ENCODE measurements around the gene CCDC93.

CCDC93 gene

GRCh38 chr2:117989854-117990438, 23.9 kb downstream of the CCDC93 start:
- ChIA-PET POLR2A (no interaction called here), CTCF (interaction anchor here (0.6 to 10.3 kb wide), 9 partner anchors 11 to 891 kb away, joined by 3 to 211 read pairs (median 3); partner anchors contain the start of gene DDX18)
- TF ChIP-seq, protein P1, sequence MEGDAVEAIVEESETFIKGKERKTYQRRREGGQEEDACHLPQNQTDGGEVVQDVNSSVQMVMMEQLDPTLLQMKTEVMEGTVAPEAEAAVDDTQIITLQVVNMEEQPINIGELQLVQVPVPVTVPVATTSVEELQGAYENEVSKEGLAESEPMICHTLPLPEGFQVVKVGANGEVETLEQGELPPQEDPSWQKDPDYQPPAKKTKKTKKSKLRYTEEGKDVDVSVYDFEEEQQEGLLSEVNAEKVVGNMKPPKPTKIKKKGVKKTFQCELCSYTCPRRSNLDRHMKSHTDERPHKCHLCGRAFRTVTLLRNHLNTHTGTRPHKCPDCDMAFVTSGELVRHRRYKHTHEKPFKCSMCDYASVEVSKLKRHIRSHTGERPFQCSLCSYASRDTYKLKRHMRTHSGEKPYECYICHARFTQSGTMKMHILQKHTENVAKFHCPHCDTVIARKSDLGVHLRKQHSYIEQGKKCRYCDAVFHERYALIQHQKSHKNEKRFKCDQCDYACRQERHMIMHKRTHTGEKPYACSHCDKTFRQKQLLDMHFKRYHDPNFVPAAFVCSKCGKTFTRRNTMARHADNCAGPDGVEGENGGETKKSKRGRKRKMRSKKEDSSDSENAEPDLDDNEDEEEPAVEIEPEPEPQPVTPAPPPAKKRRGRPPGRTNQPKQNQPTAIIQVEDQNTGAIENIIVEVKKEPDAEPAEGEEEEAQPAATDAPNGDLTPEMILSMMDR (IDR thresholded peaks at IDR 0.05; ENCODE audit: insufficient read depth, low read length, missing control alignments) = no peak
- DNase-seq (ENCODE audit: low read depth, low spot score) = no peak
- no peak overlapping the region for H3K4me3 ChIP-seq (ENCODE audit: low read depth, low read length)

GRCh38 chr2:117987121-117987520, 26.7 kb downstream of the CCDC93 start:
- ChIA-PET POLR2A (no interaction called here), CTCF (interaction anchor here (0.7 to 10.3 kb wide), 6 partner anchors 14 to 173 kb away, joined by 3 to 211 read pairs (median 4); partner anchors contain the start of gene DDX18)
- no peak overlapping the region for H3K4me3 ChIP-seq (ENCODE audit: low read depth, low read length)
- TF ChIP-seq, protein P1 (IDR thresholded peaks at IDR 0.05; ENCODE audit: insufficient read depth, low read length, missing control alignments) = no peak
- DNase-seq (ENCODE audit: low read depth, low spot score) = no peak

- no peak for DNase-seq (ENCODE audit: low read depth, low spot score)
- CTCF ChIA-PET = interaction anchor here (2.7 to 10.3 kb wide), 2 partner anchors 16 to 171 kb away, joined by 11 to 211 read pairs; partner anchors contain the start of gene DDX18
- POLR2A ChIA-PET = no interaction called here
- TF ChIP-seq, protein P1 (IDR thresholded peaks at IDR 0.05; ENCODE audit: insufficient read depth, low read length, missing control alignments) = no peak
- H3K4me3 ChIP-seq (ENCODE audit: low read depth, low read length) = no peak overlapping the region
Observed at GRCh38 chr2:117985092-117985491, 28.8 kb downstream of the CCDC93 start.

GRCh38 chr2:117984208-117984607, 29.7 kb downstream of the CCDC93 start:
- ChIA-PET POLR2A (no interaction called here), CTCF (interaction anchor here (0.9 to 10.3 kb wide), 4 partner anchors 15 to 170 kb away, joined by 3 to 211 read pairs (median 7); partner anchors contain the start of gene DDX18)
- DNase-seq (ENCODE audit: low read depth, low spot score) = no peak
- no peak overlapping the region for H3K4me3 ChIP-seq (ENCODE audit: low read depth, low read length)
- TF ChIP-seq, protein P1 (IDR thresholded peaks at IDR 0.05; ENCODE audit: insufficient read depth, low read length, missing control alignments) = no peak

DNA sequence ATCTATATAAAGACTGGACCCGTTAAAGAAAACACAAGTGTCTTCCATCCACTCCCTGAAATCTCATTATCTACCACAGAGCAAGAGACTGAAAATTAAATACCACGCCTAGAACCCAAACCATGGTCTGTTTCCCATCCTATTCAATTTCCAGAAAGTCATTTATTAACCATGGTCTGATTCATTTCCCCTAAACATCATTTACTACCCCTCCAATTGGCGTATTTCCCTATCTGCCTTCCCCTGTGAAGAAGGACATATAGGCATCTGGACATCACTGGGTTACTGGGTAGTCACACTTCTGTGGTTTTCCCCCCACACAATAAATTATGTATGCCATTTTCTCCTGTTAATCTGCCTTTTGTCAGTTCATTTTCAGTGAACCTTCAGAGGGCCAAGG, 30.8 kb downstream of the CCDC93 start:
- DNase-seq (ENCODE audit: low read depth, low spot score) = no peak
- ChIA-PET CTCF (interaction anchor here (2.7 to 10.3 kb wide), 2 partner anchors 18 to 169 kb away, joined by 11 to 211 read pairs; partner anchors contain the start of gene DDX18), POLR2A (no interaction called here)
- TF ChIP-seq, protein P1 (IDR thresholded peaks at IDR 0.05; ENCODE audit: insufficient read depth, low read length, missing control alignments) = no peak
- no peak overlapping the region for H3K4me3 ChIP-seq (ENCODE audit: low read depth, low read length)

GRCh38 chr2:117982376-117983033, 31.4 kb downstream of the CCDC93 start:
- ChIA-PET POLR2A (no interaction called here), CTCF (interaction anchor here (2.7 to 10.3 kb wide), 2 partner anchors 18 to 168 kb away, joined by 11 to 211 read pairs; partner anchors contain the start of gene DDX18)
- TF ChIP-seq, protein P1 (IDR thresholded peaks at IDR 0.05; ENCODE audit: insufficient read depth, low read length, missing control alignments) = no peak
- no peak overlapping the region for H3K4me3 ChIP-seq (ENCODE audit: low read depth, low read length)
- DNase-seq (ENCODE audit: low read depth, low spot score) = no peak

Data from AG04449 (cell line).